NCI-H1930 (cell line): Measurements from ENCODE around the gene HSPA6.
"Not testable (repeated sequence)": the region's sequence is repeated elsewhere in the genome, so short reads cannot be mapped to it uniquely, and the experiment has no call there.

ENCODE experiments used
- DNase-seq, 2 experiments: peaks; one replicate each; lab custom pipeline; 2025; lab: John Stamatoyannopoulos, UW

HSPA6 gene

GRCh38 chr1:161503394-161503748 lies 21.0 kb upstream of the HSPA6 start:
- DNase-seq = no peak

GRCh38 chr1:161505686-161506085 lies 18.7 kb upstream of the HSPA6 start:
- no peak for DNase-seq

- DNase-seq = no peak
These were observed 17.8 kb upstream of the HSPA6 start for GRCh38 chr1:161506336-161507223.

- DNase-seq = no peak
These were observed 13.9 kb upstream of the HSPA6 start for GRCh38 chr1:161510477-161510876.

- no peak for DNase-seq
These were observed 13.2 kb upstream of the HSPA6 start for GRCh38 chr1:161511018-161511755.

- DNase-seq = no peak
These were observed 12.6 kb upstream of the HSPA6 start for GRCh38 chr1:161511756-161512060.

GRCh38 chr1:161512636-161513447 lies 11.5 kb upstream of the HSPA6 start:
- not testable (repeated sequence) for DNase-seq

GRCh38 chr1:161513448-161513780 lies 10.9 kb upstream of the HSPA6 start:
- not testable (repeated sequence) for DNase-seq

- not testable (repeated sequence) for DNase-seq
These were observed 10.4 kb upstream of the HSPA6 start for GRCh38 chr1:161513953-161514352.

GRCh38 chr1:161523041-161523816 lies 1.1 kb upstream of the HSPA6 start:
- DNase-seq = not testable (repeated sequence)

- DNase-seq = not testable (repeated sequence)
These were observed 477 bp downstream of the HSPA6 start for GRCh38 chr1:161524742-161525291.

GRCh38 chr1:161525321-161525720 lies 981 bp downstream of the HSPA6 start:
- DNase-seq = not testable (repeated sequence)

- DNase-seq = not testable (repeated sequence)
These were observed 1.6 kb downstream of the HSPA6 start for GRCh38 chr1:161525918-161526317.

- not testable (repeated sequence) for DNase-seq
These were observed 4.2 kb downstream of the HSPA6 start for GRCh38 chr1:161528550-161528949.

- DNase-seq = not testable (repeated sequence)
These were observed 5.2 kb downstream of the HSPA6 start for GRCh38 chr1:161529463-161530104.

- DNase-seq = peak; percentile 27 to 43
These were observed 5.8 kb downstream of the HSPA6 start for GRCh38 chr1:161530158-161530557.

- DNase-seq = peak; percentile 68 to 73
These were observed 6.6 kb downstream of the HSPA6 start for GRCh38 chr1:161530671-161531641.

GRCh38 chr1:161531986-161532643 lies 7.8 kb downstream of the HSPA6 start:
- no peak for DNase-seq
